Panc1 (cell line): ENCODE data around the gene BNC1. TPM values are rescaled to one million over a fixed set of nuclear protein-coding genes. Genes with fewer than 3 reads are reported as not detected.
"Not testable (repeated sequence)": the region's sequence is repeated elsewhere in the genome, so short reads cannot be mapped to it uniquely, and the experiment has no call there.

Experiments
- ATAC-seq: fragments of 200-7000 bp; cut with Tn5 transposase; 2 replicates; pipeline ENCODE4 v1.9.1; 2020; ENCODE audit warnings: mild to moderate bottlenecking, moderate library complexity
- BruUV-seq: library from RNA; stranded (reverse); fragments of 400-500 nt; replicated peaks from 2 replicates; lab custom pipeline; 2021; lab: Mats Ljungman, UMichigan
- CTCF ChIA-PET: fragments of 300-600 bp; sonication (Branson Sonifier 250); formaldehyde crosslinking; loops from one replicate; lab custom pipeline; 2022; ENCODE audit warnings: antibody characterized with exemption; lab: Charles Lee
- POLR2A ChIA-PET: fragments of 300-600 bp; sonication (Branson Sonifier 250); formaldehyde crosslinking; loops from one replicate; lab custom pipeline; 2022; ENCODE audit warnings: antibody characterized with exemption; lab: Charles Lee
- DNase-seq: peaks from one replicate; pipeline ENCODE4 v3.0.0-alpha.2; 2010; ENCODE audit warnings: low read depth, low spot score
- H3K27ac ChIP-seq: 2 replicates; pipeline ENCODE4 v1.5.1; 2011; ENCODE audit warnings: mild to moderate bottlenecking, low read length, inconsistent platforms
- H3K27me3 ChIP-seq: fragments of 200-500 bp; sonication (Bioruptor generic); 2 replicates; pipeline ENCODE4 v1.6.0; 2014; ENCODE audit warnings: low read length, inconsistent platforms; ENCODE audit not compliant: control insufficient read depth, insufficient read depth
- H3K36me3 ChIP-seq: fragments of 200-500 bp; sonication (Bioruptor generic); 2 replicates; pipeline ENCODE4 v1.5.1; 2014; ENCODE audit warnings: inconsistent platforms, mild to moderate bottlenecking, low read length, moderate library complexity; ENCODE audit not compliant: control insufficient read depth, insufficient read depth
- H3K4me1 ChIP-seq: 2 replicates; pipeline ENCODE4 v1.5.1; 2011; ENCODE audit warnings: inconsistent platforms, mild to moderate bottlenecking, low read length, moderate library complexity; ENCODE audit not compliant: control insufficient read depth, insufficient read depth
- H3K4me3 ChIP-seq, 2 experiments: 2 replicates each; pipeline ENCODE4 v1.5.1; 2011 to 2012; ENCODE audit warnings: low read depth in 2 of 2, low read length in 2 of 2, mild to moderate bottlenecking in 2 of 2, inconsistent platforms in 1 of 2, moderate library complexity in 1 of 2
- H3K9me3 ChIP-seq: fragments of 200-500 bp; sonication (Bioruptor generic); 2 replicates; pipeline ENCODE4 v1.5.1; 2014; ENCODE audit warnings: low read depth, mild to moderate bottlenecking, inconsistent platforms, low read length, moderate library complexity; ENCODE audit not compliant: control insufficient read depth, insufficient read depth
- POLR2AphosphoS5 ChIP-seq: IDR thresholded peaks from 2 replicates; pipeline ENCODE4 v1.6.1; 2012; ENCODE audit warnings: mild to moderate bottlenecking, low read depth, low read length, moderate library complexity
- SIN3A ChIP-seq: IDR thresholded peaks from 2 replicates; pipeline ENCODE4 v1.6.1; 2012; ENCODE audit warnings: low read depth, mild to moderate bottlenecking, low read length, moderate library complexity, borderline replicate concordance; ENCODE audit not compliant: insufficient read depth
- TCF7L2 ChIP-seq: IDR thresholded peaks from 2 replicates; pipeline ENCODE4 v1.6.1; 2011; ENCODE audit warnings: mild to moderate bottlenecking, low read depth, low read length, inconsistent platforms
- in situ Hi-C: cut with HindIII; loops from 2 replicates; pipeline ENCODE4 v1.10.0; 2016; ENCODE audit warnings: low sequenced_read_pairs, low pct_unique_long_range_greater_than_20kb
- intact Hi-C: fragments of 100-400 bp; cut with micrococcal nuclease; formaldehyde crosslinking; loops from one replicate; pipeline ENCODE4 v1.10.0; 2022; ENCODE audit not compliant: unreplicated experiment
- total RNA-seq: library from RNA; stranded (reverse); gene quantifications from one replicate; pipeline ENCODE4 v1.2.1, GENCODE V29; 2021; ENCODE audit not compliant: unreplicated experiment
- TF ChIP-seq, protein P1 (sequence below): fragments of 450-650 bp; IDR thresholded peaks from 2 replicates; pipeline ENCODE4 v1.5.1; 2017; ENCODE audit warnings: mild to moderate bottlenecking
- TF ChIP-seq, protein P2 (sequence below), 2 experiments: IDR thresholded peaks; 2 replicates each; pipeline ENCODE4 v1.6.1; 2011 to 2012; ENCODE audit warnings: low read depth in 2 of 2, control low read depth in 1 of 2, low read length in 1 of 2, mild to moderate bottlenecking in 1 of 2, moderate library complexity in 1 of 2; ENCODE audit not compliant: insufficient read depth in 1 of 2

BNC1 gene
- total RNA-seq, 1 experiment from 2014 or later, result not detected

DNA sequence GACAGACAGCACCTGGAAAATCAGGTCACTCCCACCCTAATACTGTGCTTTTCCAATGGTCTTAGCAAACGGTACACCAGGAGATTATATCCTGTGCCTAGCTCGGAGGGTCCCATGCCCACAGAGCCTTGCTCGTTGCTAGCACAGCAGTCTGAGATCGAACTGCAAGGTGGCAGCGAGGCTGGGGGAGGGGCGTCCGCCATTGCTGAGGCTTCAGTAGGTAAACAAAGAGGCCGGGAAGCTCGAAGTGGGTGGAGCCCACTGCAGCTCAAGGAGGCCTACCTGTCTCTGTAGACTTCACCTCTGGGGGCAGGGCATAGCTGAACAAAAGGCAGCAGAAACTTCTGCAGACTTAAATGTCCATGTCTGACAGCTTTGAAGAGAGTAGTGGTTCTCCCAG, 62.7 kb downstream of the BNC1 start:
- H3K4me3 ChIP-seq, H3K9me3 ChIP-seq, BruUV-seq, CTCF ChIA-PET, POLR2A ChIA-PET, H3K27me3 ChIP-seq, H3K4me1 ChIP-seq, ATAC-seq, intact Hi-C loops, DNase-seq, H3K36me3 ChIP-seq, H3K27ac ChIP-seq, in situ Hi-C loops: not testable (repeated sequence)

DNA sequence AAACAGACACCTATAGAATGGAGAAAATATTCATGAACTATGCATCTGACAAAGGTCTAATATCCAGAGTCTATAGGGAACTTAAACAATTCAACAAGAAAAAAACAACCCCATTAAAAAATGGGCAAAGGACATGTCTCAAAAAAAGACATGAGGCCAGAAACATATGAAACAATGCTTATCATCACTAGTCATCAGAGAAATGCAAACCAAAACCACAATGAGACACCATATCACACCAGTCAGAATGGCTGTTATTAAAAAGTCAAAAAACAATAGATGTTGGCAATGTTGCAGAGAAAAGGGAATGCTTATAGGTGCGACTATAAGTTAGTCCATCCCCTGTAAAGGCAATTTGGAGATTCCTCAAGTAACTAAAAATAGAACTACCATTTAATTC, 65.4 kb downstream of the BNC1 start:
- no TSS peak for BruUV-seq
- ChIA-PET CTCF (no interaction called here), POLR2A (no interaction called here)
- H3K4me1 ChIP-seq, result no peaks in the 10 kb centered on the region
- no peaks in the 10 kb centered on the region for H3K9me3 ChIP-seq
- H3K27me3 ChIP-seq, result no peaks in the 10 kb centered on the region
- no peaks in the 10 kb centered on the region for H3K36me3 ChIP-seq
- DNase-seq, result no peak
- H3K27ac ChIP-seq, result no peak overlapping the region
- ATAC-seq, result no peak
- no peak overlapping the region for H3K4me3 ChIP-seq
- TF ChIP-seq, protein P1, sequence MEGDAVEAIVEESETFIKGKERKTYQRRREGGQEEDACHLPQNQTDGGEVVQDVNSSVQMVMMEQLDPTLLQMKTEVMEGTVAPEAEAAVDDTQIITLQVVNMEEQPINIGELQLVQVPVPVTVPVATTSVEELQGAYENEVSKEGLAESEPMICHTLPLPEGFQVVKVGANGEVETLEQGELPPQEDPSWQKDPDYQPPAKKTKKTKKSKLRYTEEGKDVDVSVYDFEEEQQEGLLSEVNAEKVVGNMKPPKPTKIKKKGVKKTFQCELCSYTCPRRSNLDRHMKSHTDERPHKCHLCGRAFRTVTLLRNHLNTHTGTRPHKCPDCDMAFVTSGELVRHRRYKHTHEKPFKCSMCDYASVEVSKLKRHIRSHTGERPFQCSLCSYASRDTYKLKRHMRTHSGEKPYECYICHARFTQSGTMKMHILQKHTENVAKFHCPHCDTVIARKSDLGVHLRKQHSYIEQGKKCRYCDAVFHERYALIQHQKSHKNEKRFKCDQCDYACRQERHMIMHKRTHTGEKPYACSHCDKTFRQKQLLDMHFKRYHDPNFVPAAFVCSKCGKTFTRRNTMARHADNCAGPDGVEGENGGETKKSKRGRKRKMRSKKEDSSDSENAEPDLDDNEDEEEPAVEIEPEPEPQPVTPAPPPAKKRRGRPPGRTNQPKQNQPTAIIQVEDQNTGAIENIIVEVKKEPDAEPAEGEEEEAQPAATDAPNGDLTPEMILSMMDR, result no peak
- TF ChIP-seq SIN3A, result no peak
- TF ChIP-seq POLR2AphosphoS5, result no peak
- TF ChIP-seq, protein P2, sequence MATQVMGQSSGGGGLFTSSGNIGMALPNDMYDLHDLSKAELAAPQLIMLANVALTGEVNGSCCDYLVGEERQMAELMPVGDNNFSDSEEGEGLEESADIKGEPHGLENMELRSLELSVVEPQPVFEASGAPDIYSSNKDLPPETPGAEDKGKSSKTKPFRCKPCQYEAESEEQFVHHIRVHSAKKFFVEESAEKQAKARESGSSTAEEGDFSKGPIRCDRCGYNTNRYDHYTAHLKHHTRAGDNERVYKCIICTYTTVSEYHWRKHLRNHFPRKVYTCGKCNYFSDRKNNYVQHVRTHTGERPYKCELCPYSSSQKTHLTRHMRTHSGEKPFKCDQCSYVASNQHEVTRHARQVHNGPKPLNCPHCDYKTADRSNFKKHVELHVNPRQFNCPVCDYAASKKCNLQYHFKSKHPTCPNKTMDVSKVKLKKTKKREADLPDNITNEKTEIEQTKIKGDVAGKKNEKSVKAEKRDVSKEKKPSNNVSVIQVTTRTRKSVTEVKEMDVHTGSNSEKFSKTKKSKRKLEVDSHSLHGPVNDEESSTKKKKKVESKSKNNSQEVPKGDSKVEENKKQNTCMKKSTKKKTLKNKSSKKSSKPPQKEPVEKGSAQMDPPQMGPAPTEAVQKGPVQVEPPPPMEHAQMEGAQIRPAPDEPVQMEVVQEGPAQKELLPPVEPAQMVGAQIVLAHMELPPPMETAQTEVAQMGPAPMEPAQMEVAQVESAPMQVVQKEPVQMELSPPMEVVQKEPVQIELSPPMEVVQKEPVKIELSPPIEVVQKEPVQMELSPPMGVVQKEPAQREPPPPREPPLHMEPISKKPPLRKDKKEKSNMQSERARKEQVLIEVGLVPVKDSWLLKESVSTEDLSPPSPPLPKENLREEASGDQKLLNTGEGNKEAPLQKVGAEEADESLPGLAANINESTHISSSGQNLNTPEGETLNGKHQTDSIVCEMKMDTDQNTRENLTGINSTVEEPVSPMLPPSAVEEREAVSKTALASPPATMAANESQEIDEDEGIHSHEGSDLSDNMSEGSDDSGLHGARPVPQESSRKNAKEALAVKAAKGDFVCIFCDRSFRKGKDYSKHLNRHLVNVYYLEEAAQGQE (IDR thresholded peaks at IDR 0.05; ENCODE audit: insufficient read depth in 1 of 2, low read depth in 2 of 2, low read length in 1 of 2), result no peak
- no peak for TF ChIP-seq TCF7L2
- intact Hi-C loops, result no loop called here
- in situ Hi-C loops, result no loop called here

DNA sequence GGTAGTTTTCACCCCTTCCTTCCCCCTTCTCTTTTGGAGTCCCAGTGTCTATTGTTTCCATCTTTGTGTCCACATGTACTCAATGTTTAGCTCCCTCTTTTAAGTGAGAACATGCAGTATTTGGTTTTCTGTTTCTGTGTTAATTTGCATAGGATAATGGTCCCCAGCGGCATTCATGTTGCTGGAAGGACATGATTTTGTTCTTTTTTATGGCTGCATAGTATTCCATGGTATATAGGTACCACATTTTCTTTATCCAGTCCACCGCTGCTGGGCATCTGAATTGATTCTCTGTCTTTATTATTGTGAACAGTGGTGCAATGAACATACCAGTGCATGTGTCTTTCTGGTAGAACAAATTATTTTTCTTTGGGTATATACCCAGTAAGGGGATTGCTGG, 69.2 kb downstream of the BNC1 start:
- CTCF ChIA-PET, result no interaction called here

More for the DNA sequence above, 69.2 kb downstream of the BNC1 start:
- H3K36me3 ChIP-seq, result no peaks in the 10 kb centered on the region
- no peak for DNase-seq
- no TSS peak for BruUV-seq
- no peaks in the 10 kb centered on the region for H3K27me3 ChIP-seq
- ATAC-seq, result no peak
- H3K4me3 ChIP-seq, result no peak overlapping the region
- in situ Hi-C loops, result no loop called here
- H3K9me3 ChIP-seq, result no peaks in the 10 kb centered on the region
- intact Hi-C loops, result no loop called here
- POLR2A ChIA-PET, result no interaction called here
- TF ChIP-seq POLR2AphosphoS5 (no peak), SIN3A (no peak), TCF7L2 (no peak)
- TF ChIP-seq, protein P1, result no peak
- TF ChIP-seq, protein P2 (IDR thresholded peaks at IDR 0.05; ENCODE audit: insufficient read depth in 1 of 2, low read depth in 2 of 2, low read length in 1 of 2), result no peak
- no peak overlapping the region for H3K27ac ChIP-seq
- no peaks in the 10 kb centered on the region for H3K4me1 ChIP-seq
